ENCODE measurements around the gene SLC30A5. TPM values are rescaled to one million over a fixed set of nuclear protein-coding genes. Genes with fewer than 3 reads are reported as not detected.
"Not testable (repeated sequence)": the region's sequence is repeated elsewhere in the genome, so short reads cannot be mapped to it uniquely, and the experiment has no call there.

SLC30A5 gene
- total RNA-seq, 1 donor from 2014 or later, result 64.1 TPM

DNA sequence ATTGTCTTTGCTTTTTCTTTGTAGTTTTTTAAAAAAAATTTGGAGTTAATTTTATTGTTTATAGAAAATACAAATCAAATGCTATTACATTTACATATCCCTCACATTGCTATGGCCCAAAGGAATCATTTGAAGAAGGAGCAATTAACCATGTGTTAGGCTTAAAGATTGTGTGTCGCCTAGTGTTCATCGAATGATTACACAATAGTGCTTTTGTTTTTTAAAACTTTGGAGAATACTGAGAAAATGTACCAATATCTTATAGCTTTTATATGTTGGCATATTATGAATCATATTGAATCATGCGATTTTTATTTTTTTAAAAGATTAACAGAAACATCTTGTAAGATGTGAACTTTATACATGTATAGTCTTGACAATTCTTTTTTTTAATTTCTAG is 21.7 kb downstream of the SLC30A5 start:
- H3K36me3 Mint-ChIP-seq (ENCODE audit: low read depth), result peaks cover 43% of the 10 kb centered on the region
- DNase-seq (ENCODE audit: low spot score), result no peak
- no peak overlapping the region for H3K4me3 Mint-ChIP-seq (ENCODE audit: low read depth)
- no peaks in the 10 kb centered on the region for H3K27me3 Mint-ChIP-seq (ENCODE audit: low read depth)
- intact Hi-C loops (cut with micrococcal nuclease), result no loop called here
- no peaks in the 10 kb centered on the region for H3K9me3 Mint-ChIP-seq
- no peak overlapping the region for H3K27ac Mint-ChIP-seq
- no peaks in the 10 kb centered on the region for H3K4me1 Mint-ChIP-seq (ENCODE audit: low read depth)

DNA sequence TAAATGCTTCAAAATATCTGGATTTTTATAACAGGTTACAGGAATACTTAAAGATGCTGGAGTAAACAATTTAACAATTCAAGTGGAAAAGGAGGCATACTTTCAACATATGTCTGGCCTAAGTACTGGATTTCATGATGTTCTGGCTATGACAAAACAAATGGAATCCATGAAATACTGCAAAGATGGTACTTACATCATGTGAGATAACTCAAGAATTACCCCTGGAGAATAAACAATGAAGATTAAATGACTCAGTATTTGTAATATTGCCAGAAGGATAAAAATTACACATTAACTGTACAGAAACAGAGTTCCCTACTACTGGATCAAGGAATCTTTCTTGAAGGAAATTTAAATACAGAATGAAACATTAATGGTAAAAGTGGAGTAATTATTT is 35.6 kb downstream of the SLC30A5 start:
- no peaks in the 10 kb centered on the region for H3K27me3 Mint-ChIP-seq (ENCODE audit: low read depth)
- H3K4me3 Mint-ChIP-seq (ENCODE audit: low read depth), result no peak overlapping the region
- H3K4me1 Mint-ChIP-seq (ENCODE audit: low read depth), result no peaks in the 10 kb centered on the region
- peaks cover 36% of the 10 kb centered on the region for H3K36me3 Mint-ChIP-seq (ENCODE audit: low read depth)
- no peak overlapping the region for H3K27ac Mint-ChIP-seq
- no peak for DNase-seq (ENCODE audit: low spot score)
- no peaks in the 10 kb centered on the region for H3K9me3 Mint-ChIP-seq
- intact Hi-C loops (cut with micrococcal nuclease), result no loop called here

DNA sequence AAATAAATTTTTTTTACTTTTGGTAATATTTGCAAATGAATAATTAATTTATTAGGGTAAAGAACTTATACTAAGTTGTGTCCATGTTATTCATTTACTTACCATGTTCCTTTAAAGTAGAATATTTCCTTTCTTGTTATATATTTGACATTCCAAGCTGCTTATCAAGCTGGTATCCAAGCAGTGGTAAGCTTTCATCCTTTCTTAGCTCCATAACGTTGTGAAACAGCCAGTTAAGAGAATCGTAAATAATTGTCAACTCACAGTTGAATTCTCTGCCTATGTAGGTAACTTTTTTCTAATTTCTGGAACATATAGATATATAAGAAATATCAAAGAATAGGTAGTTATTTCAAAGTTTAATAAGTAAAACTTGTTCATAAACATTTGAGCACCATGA is 36.4 kb downstream of the SLC30A5 start:
- Mint-ChIP-seq H3K36me3 (ENCODE audit: low read depth) (peaks cover 32% of the 10 kb centered on the region), H3K9me3 (no peaks in the 10 kb centered on the region), H3K27ac (no peak overlapping the region), H3K4me3 (ENCODE audit: low read depth) (no peak overlapping the region), H3K4me1 (ENCODE audit: low read depth) (no peaks in the 10 kb centered on the region), H3K27me3 (ENCODE audit: low read depth) (no peaks in the 10 kb centered on the region)
- DNase-seq (ENCODE audit: low spot score), result no peak
- intact Hi-C loops (cut with micrococcal nuclease), result no loop called here

DNA sequence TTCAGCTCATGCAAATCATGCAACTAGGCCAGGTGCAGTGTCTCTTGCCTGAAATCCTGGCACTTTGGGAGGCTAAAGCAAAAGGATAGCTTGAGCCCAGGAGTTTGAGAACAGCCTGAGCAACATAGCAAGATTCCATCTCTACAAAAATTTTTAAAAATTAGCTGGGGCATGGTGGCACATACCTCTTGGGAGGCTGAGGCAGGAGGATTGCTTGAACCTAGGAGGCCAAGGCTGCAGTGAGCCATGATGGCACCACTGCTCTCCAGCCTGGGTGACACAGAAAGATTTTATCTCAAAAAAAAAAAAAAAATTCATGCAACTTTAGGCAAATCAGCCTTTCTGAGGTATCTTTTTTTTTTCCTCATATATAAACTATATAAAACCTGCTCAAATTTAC is 37.5 kb downstream of the SLC30A5 start:
- peaks cover 27% of the 10 kb centered on the region for H3K36me3 Mint-ChIP-seq (ENCODE audit: low read depth)
- intact Hi-C loops (cut with micrococcal nuclease), result no loop called here
- no peak overlapping the region for H3K4me3 Mint-ChIP-seq (ENCODE audit: low read depth)
- no peaks in the 10 kb centered on the region for H3K4me1 Mint-ChIP-seq (ENCODE audit: low read depth)
- no peak for DNase-seq (ENCODE audit: low spot score)
- H3K27me3 Mint-ChIP-seq (ENCODE audit: low read depth), result no peaks in the 10 kb centered on the region
- no peak overlapping the region for H3K27ac Mint-ChIP-seq
- no peaks in the 10 kb centered on the region for H3K9me3 Mint-ChIP-seq

DNA sequence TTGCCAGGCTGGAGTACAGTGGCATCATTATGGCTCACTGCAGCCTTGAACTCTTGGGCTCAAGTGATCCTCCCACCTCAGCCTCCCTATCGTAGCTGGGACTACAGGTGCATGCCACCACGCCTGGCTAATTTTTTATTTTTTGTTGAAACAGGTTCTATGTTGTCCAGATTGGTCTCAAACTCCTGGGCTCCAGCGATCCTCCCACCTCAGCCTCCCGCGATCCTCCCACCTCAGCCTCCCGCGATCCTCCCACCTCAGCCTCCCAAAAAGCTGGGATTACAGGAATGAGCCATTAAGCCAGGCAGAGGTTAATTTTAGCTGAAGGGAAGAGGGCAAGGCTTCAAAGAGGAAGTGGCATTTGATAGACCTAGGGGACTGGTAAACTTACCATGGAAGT is 40.3 kb downstream of the SLC30A5 start:
- Mint-ChIP-seq H3K27me3 (ENCODE audit: low read depth) (no peaks in the 10 kb centered on the region), H3K36me3 (ENCODE audit: low read depth) (peaks cover 11% of the 10 kb centered on the region), H3K27ac (no peak overlapping the region), H3K4me3 (ENCODE audit: low read depth) (no peak overlapping the region), H3K4me1 (ENCODE audit: low read depth) (no peaks in the 10 kb centered on the region), H3K9me3 (no peaks in the 10 kb centered on the region)
- intact Hi-C loops (cut with micrococcal nuclease), result no loop called here
- no peak for DNase-seq (ENCODE audit: low spot score)

DNA sequence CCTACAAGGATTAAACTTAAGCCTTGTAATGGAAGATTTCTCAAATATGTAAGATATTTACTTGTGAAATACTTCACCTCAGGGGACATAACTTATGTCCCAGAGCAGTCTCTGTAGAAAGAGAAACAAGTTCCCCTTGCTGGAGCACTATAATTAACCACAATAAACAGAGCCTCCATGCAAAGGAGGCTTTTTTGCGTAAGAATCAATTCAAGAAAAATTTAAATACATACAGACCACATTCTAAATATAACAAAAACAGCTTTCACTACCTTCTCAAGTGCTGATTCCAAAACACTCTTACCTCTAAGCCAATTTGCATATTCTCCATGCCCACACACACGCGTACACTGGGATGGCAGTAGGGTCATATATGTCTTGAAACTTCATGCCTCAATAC is 42.5 kb downstream of the SLC30A5 start:
- Mint-ChIP-seq H3K9me3 (peaks cover 10% of the 10 kb centered on the region), H3K27ac (no peak overlapping the region), H3K4me1 (ENCODE audit: low read depth) (peaks cover 3% of the 10 kb centered on the region), H3K36me3 (ENCODE audit: low read depth) (peaks cover 5% of the 10 kb centered on the region), H3K27me3 (ENCODE audit: low read depth) (no peaks in the 10 kb centered on the region), H3K4me3 (ENCODE audit: low read depth) (no peak overlapping the region)
- no peak for DNase-seq (ENCODE audit: low spot score)
- intact Hi-C loops (cut with micrococcal nuclease), result no loop called here

GRCh38 chr5:69137208-69137607 is 43.4 kb downstream of the SLC30A5 start:
- intact Hi-C loops (cut with micrococcal nuclease); H3K4me3 Mint-ChIP-seq (ENCODE audit: low read depth); DNase-seq (ENCODE audit: low spot score); H3K27me3 Mint-ChIP-seq (ENCODE audit: low read depth); H3K4me1 Mint-ChIP-seq (ENCODE audit: low read depth); H3K36me3 Mint-ChIP-seq (ENCODE audit: low read depth); H3K27ac Mint-ChIP-seq: not testable (repeated sequence)
- peaks cover 13% of the 10 kb centered on the region for H3K9me3 Mint-ChIP-seq

DNA sequence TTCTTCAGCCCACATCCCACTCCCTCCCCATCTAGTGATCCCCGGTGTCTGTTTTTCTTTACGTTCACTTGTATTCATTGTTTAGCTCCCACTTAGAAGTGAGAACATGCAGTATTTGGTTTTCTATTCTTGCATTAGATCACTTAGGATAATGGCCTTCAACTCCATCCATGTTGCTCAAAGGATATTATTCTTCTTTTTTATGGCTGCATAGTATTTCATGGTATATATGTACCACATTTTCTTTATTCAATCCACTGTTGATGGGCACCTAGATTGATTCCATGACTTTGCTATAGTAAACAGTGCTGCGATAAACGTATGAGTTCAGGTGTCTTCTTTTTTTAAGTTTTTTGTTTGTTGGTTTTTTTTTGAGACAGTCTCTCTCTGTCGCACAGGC is 44.0 kb downstream of the SLC30A5 start:
- H3K9me3 Mint-ChIP-seq, result peaks cover 15% of the 10 kb centered on the region
- H3K27ac Mint-ChIP-seq, result no peak overlapping the region
- H3K4me3 Mint-ChIP-seq (ENCODE audit: low read depth), result no peak overlapping the region
- H3K4me1 Mint-ChIP-seq (ENCODE audit: low read depth), result peaks cover 3% of the 10 kb centered on the region
- H3K27me3 Mint-ChIP-seq (ENCODE audit: low read depth), result no peaks in the 10 kb centered on the region
- intact Hi-C loops (cut with micrococcal nuclease), result no loop called here
- peaks cover 5% of the 10 kb centered on the region for H3K36me3 Mint-ChIP-seq (ENCODE audit: low read depth)
- no peak for DNase-seq (ENCODE audit: low spot score)

GRCh38 chr5:69138766-69139165 is 45.0 kb downstream of the SLC30A5 start:
- no peak for DNase-seq (ENCODE audit: low spot score)
- Mint-ChIP-seq H3K27me3 (ENCODE audit: low read depth) (no peaks in the 10 kb centered on the region), H3K36me3 (ENCODE audit: low read depth) (peaks cover under 1% of the 10 kb centered on the region), H3K4me1 (ENCODE audit: low read depth) (peaks cover 3% of the 10 kb centered on the region), H3K27ac (no peak overlapping the region), H3K9me3 (peaks cover 15% of the 10 kb centered on the region), H3K4me3 (ENCODE audit: low read depth) (no peak overlapping the region)
- intact Hi-C loops (cut with micrococcal nuclease), result no loop called here

GRCh38 chr5:69140239-69140638 is 46.4 kb downstream of the SLC30A5 start:
- intact Hi-C loops (cut with micrococcal nuclease); DNase-seq (ENCODE audit: low spot score); H3K27me3 Mint-ChIP-seq (ENCODE audit: low read depth); H3K4me1 Mint-ChIP-seq (ENCODE audit: low read depth); H3K27ac Mint-ChIP-seq; H3K36me3 Mint-ChIP-seq (ENCODE audit: low read depth); H3K4me3 Mint-ChIP-seq (ENCODE audit: low read depth): not testable (repeated sequence)
- peaks cover 15% of the 10 kb centered on the region for H3K9me3 Mint-ChIP-seq

DNA sequence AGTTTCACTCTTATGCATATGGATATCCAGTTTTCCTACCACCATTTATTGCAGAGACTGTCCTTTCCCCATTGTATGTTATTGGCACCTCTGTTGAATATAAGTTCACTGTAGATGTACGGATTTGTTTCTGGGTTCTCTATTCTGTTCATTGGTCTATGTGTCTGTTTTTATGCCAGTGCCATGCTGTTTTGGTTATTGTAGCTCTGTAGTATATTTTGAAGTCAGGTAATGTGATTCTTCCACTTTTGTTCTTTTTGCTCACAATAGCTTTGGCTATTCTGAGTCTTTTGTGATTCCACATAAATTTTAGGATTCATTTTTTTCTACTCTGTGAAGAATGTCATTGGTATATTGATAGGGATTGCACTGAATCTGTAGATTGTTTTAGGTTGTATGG is 47.0 kb downstream of the SLC30A5 start:
- Mint-ChIP-seq H3K36me3 (ENCODE audit: low read depth) (no peaks in the 10 kb centered on the region), H3K27me3 (ENCODE audit: low read depth) (no peaks in the 10 kb centered on the region), H3K4me3 (ENCODE audit: low read depth) (no peak overlapping the region), H3K9me3 (peaks cover 15% of the 10 kb centered on the region), H3K4me1 (ENCODE audit: low read depth) (peaks cover 3% of the 10 kb centered on the region), H3K27ac (no peak overlapping the region)
- no peak for DNase-seq (ENCODE audit: low spot score)
- intact Hi-C loops (cut with micrococcal nuclease), result no loop called here

- H3K9me3 Mint-ChIP-seq; H3K27ac Mint-ChIP-seq; H3K4me3 Mint-ChIP-seq (ENCODE audit: low read depth); DNase-seq (ENCODE audit: low spot score); intact Hi-C loops (cut with micrococcal nuclease); H3K36me3 Mint-ChIP-seq (ENCODE audit: low read depth); H3K27me3 Mint-ChIP-seq (ENCODE audit: low read depth); H3K4me1 Mint-ChIP-seq (ENCODE audit: low read depth): not testable (repeated sequence)
Observed at GRCh38 chr5:69148576-69148975, 54.8 kb downstream of the SLC30A5 start.

- H3K4me3 Mint-ChIP-seq (ENCODE audit: low read depth), result no peak overlapping the region
- no peaks in the 10 kb centered on the region for H3K9me3 Mint-ChIP-seq
- H3K4me1 Mint-ChIP-seq (ENCODE audit: low read depth), result no peaks in the 10 kb centered on the region
- no peak overlapping the region for H3K27ac Mint-ChIP-seq
- no peak for DNase-seq (ENCODE audit: low spot score)
- intact Hi-C loops (cut with micrococcal nuclease), result no loop called here
- H3K36me3 Mint-ChIP-seq (ENCODE audit: low read depth), result no peaks in the 10 kb centered on the region
- no peaks in the 10 kb centered on the region for H3K27me3 Mint-ChIP-seq (ENCODE audit: low read depth)
Observed at GRCh38 chr5:69148981-69149675, 55.3 kb downstream of the SLC30A5 start.

DNA sequence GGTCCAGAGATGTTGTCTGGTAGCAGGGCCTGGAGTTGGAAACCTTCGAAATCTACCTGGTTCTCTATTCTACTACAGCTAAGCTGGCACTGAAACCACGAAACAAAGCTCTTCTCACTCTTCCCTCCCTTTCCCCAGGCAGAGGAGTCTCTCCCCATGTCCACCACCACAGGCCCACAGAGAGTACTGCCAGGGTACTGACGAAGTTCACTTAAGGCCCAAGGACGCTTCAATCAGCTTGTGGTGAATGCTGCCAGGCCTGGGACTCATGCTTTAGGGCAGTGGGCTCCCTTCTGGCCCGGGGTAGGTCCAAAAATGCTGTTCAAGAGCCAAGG is 55.8 kb downstream of the SLC30A5 start:
- intact Hi-C loops (cut with micrococcal nuclease), result no loop called here

More for the DNA sequence above, 55.8 kb downstream of the SLC30A5 start:
- Mint-ChIP-seq H3K4me3 (ENCODE audit: low read depth) (no peak overlapping the region), H3K27ac (no peak overlapping the region), H3K4me1 (ENCODE audit: low read depth) (no peaks in the 10 kb centered on the region), H3K9me3 (no peaks in the 10 kb centered on the region), H3K27me3 (ENCODE audit: low read depth) (no peaks in the 10 kb centered on the region), H3K36me3 (ENCODE audit: low read depth) (no peaks in the 10 kb centered on the region)
- no peak for DNase-seq (ENCODE audit: low spot score)

Data from activated T-helper 2 cell treated with anti-CD3 and anti-CD28 coated beads, Interferon-gamma antibody, Interleukin-2, Interleukin-4, amounts not matched to agents 10 μg/mL and 5 μg/mL and 100 μg/mL, durations not matched to agents 14 hours and 24 hours and 36 hours (primary cell).